Neural progenitor cell (in vitro differentiated cells): Measurements from ENCODE around the gene TCF4.

Experiments used
- CTCF ChIP-seq: fragments of 200-600 bp; sonication (generic); IDR thresholded peaks from 2 replicates; pipeline ENCODE4 v1.5.1; 2017; ENCODE audit warnings: antibody characterized with exemption, mild to moderate bottlenecking
- EZH2 ChIP-seq: fragments of 200-600 bp; sonication (generic); IDR thresholded peaks from 2 replicates; pipeline ENCODE4 v1.6.1; 2017; ENCODE audit warnings: antibody characterized with exemption, mild to moderate bottlenecking, moderate library complexity
- EZH2phosphoT487 ChIP-seq: fragments of 200-600 bp; sonication (generic); IDR thresholded peaks from 2 replicates; pipeline ENCODE4 v1.6.1; 2017; ENCODE audit warnings: antibody characterized with exemption

- no peak for TF ChIP-seq CTCF
- no peak for TF ChIP-seq EZH2phosphoT487
- TF ChIP-seq EZH2 = no peak
These were observed 182.5 kb downstream of the TCF4 start for GRCh38 chr18:55405475-55405874.
